Measurements from ENCODE around the gene KLF15. TPM values are rescaled to one million over a fixed set of nuclear protein-coding genes. Genes with fewer than 3 reads are reported as not detected.

KLF15 gene
- total and polyA plus RNA-seq, 2 of the 8 experiments (the other 6 are each of a cell fraction or from before 2014, with no cell fraction given): 15.7 to 19.5 TPM

DNA sequence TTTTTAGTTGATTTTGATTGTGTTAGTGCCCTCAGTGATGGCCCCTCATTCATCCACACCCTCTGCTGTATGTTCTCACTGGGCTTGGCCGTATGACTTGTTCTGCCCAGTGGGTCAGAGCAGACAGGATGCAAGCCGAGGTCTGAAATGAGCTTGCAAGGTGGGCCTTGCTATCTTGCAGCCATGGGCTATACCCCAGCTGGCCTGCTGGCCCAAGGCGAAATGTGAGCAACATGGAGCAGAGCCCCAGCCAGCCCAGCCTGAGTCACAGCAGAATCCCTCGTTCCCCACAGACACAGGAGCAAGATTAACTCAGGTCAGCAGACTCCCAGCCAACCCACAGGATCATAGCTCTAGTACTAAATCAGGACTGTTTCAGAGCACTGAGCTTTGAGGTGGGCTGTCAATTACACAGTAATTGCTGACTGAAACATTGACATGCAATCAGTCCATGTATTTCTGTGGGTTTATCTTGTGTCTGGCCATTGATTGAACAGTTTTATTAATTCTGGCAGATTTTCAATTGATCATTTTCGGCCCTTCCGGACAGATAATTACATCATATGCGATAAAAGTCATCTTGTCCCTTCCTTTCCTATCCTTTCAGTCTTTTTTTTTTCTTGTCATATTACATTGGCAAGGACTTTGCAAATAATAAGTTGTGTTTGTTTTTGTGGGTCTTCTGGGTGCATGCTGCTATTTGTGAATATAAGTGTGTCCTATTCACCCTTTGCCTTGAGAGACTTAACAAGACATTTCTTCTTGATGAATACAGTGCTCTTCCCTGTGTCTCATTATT lies 27.1 kb downstream of the KLF15 start:
- Histone ChIP-seq H2AFZ (ENCODE audit: low read length) (no peak overlapping the region), H4K20me1 (replicated peaks in 1 of 2; ENCODE audit: control insufficient read depth in 1 of 2, insufficient read depth in 2 of 2, low read length in 2 of 2) (no peaks in the 10 kb centered on the region), H2BK5ac (ENCODE audit: low read depth, low read length) (no peak overlapping the region), H3K18ac (ENCODE audit: extremely low read depth, low read length) (no peak overlapping the region), H3K14ac (ENCODE audit: insufficient read length) (no peak overlapping the region), H3K9ac (replicated peaks in 1 of 4; ENCODE audit: extremely low read depth in 1 of 4, low read depth in 3 of 4, low read length in 3 of 4) (no peak overlapping the region), H3K23me2 (ENCODE audit: low read depth, low read length) (no peaks in the 10 kb centered on the region), H3K79me1 (ENCODE audit: low read depth, low read length) (no peaks in the 10 kb centered on the region), H2BK20ac (ENCODE audit: low read length) (no peak overlapping the region), H3K23ac (ENCODE audit: insufficient read length) (no peak overlapping the region), H2BK12ac (ENCODE audit: low read depth, low read length) (no peak overlapping the region), H3K9me3 (ENCODE audit: insufficient read depth in 2 of 2, low read depth in 1 of 2, low read length in 1 of 2) (peaks cover 20% of the 10 kb centered on the region in 2 experiments), H3K36me3 (ENCODE audit: control insufficient read depth in 2 of 4, insufficient read depth in 4 of 4, low read length in 3 of 4) (peaks cover 0 to 3% (median 1%) of the 10 kb centered on the region in 4 experiments; a peak in 2 of 8 replicates), H3K27me3 (replicated peaks in 1 of 4; ENCODE audit: control insufficient read depth in 3 of 4, extremely low read depth in 1 of 4, insufficient read depth in 3 of 4, low read length in 3 of 4) (no peaks in the 10 kb centered on the region), H3K79me2 (ENCODE audit: control insufficient read depth in 1 of 2, insufficient read depth in 2 of 2, low read length in 2 of 2) (no peaks in the 10 kb centered on the region), H2BK15ac (ENCODE audit: low read length) (peak overlapping the region; percentile 25; the same call in 1 of the 2 replicates), H3K4ac (replicated peaks; ENCODE audit: insufficient read length, low read depth, low read length) (no peak overlapping the region), H4K8ac (ENCODE audit: extremely low read depth, insufficient read depth, low read length) (no peak overlapping the region), H3K4me1 (replicated peaks in 1 of 4; ENCODE audit: control insufficient read depth in 3 of 4, insufficient read depth in 4 of 4, low read length in 3 of 4) (no peaks in the 10 kb centered on the region), H4K91ac (replicated peaks; ENCODE audit: insufficient read length, low read length) (no peak overlapping the region), H4K5ac (ENCODE audit: insufficient read length, low read depth, low read length) (no peak overlapping the region), H2AK5ac (ENCODE audit: low read depth, low read length) (no peak overlapping the region), H3K27ac (ENCODE audit: low read depth, low read length) (no peak overlapping the region), H2BK120ac (replicated peaks; ENCODE audit: low read depth, low read length) (no peak overlapping the region), H3K56ac (replicated peaks; ENCODE audit: insufficient read length, low read depth, low read length) (no peak overlapping the region), H3K4me2 (ENCODE audit: insufficient read depth in 1 of 2, low read depth in 2 of 2, low read length in 2 of 2) (no peak overlapping the region), H3K4me3 (ENCODE audit: extremely low read depth in 1 of 4, insufficient read depth in 2 of 4, low read depth in 3 of 4, low read length in 4 of 4) (no peak overlapping the region)
- WGBS, 2 experiments (ENCODE audit: extremely low coverage in 1 of 2, insufficient coverage in 1 of 2, insufficient read length in 1 of 2, insufficient replicate concordance in 2 of 2, low coverage in 1 of 2, low lambda C conversion rate in 2 of 2, missing lambda C conversion rate in 1 of 2): 89% methylated on average over 7 of the region's 7 CpGs; no CpG with 5 or more reads in 1 of the 2 experiments
- FAIRE-seq (no peak), DNase-seq (ENCODE audit: low read depth in 1 of 2, low spot score in 2 of 2) (no peak)
- TF ChIP-seq KDM4A (IDR thresholded peaks at IDR 0.05; ENCODE audit: low read depth, low read length, severe bottlenecking): no peak
- TF ChIP-seq SUZ12 (IDR thresholded peaks at IDR 0.05; ENCODE audit: low read length): no peak
- TF ChIP-seq YY1 (IDR thresholded peaks at IDR 0.05; ENCODE audit: low read depth, low read length): no peak
- peak; percentile 84 for TF ChIP-seq KDM1A (IDR thresholded peaks at IDR 0.05; ENCODE audit: borderline replicate concordance, low read length)
- TF ChIP-seq RXRA (IDR thresholded peaks at IDR 0.05; ENCODE audit: insufficient read depth, low read depth, low read length): no peak
- TF ChIP-seq, protein P1, sequence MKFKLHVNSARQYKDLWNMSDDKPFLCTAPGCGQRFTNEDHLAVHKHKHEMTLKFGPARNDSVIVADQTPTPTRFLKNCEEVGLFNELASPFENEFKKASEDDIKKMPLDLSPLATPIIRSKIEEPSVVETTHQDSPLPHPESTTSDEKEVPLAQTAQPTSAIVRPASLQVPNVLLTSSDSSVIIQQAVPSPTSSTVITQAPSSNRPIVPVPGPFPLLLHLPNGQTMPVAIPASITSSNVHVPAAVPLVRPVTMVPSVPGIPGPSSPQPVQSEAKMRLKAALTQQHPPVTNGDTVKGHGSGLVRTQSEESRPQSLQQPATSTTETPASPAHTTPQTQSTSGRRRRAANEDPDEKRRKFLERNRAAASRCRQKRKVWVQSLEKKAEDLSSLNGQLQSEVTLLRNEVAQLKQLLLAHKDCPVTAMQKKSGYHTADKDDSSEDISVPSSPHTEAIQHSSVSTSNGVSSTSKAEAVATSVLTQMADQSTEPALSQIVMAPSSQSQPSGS (IDR thresholded peaks at IDR 0.05; ENCODE audit: low read length): no peak
- CTCF ChIA-PET (ENCODE audit: partially characterized antibody): interaction anchor here (0.8 to 2.3 kb wide), 3 partner anchors 18 to 84 kb away, joined by 3 to 7 read pairs (median 4); no protein-coding TSS in a partner anchor
- POLR2A ChIA-PET (ENCODE audit: partially characterized antibody): no interaction called here

Measured in H1 (cell line).